HUDEP-2 (cell line): ENCODE results near the gene RIPOR3.

Source experiments
- DNase-seq, 76 experiments: peaks; one replicate each; lab custom pipeline; 2025; ENCODE audit not compliant: unreplicated experiment in 76 of 76; lab: John Stamatoyannopoulos, UW

The RIPOR3 gene, protein sequence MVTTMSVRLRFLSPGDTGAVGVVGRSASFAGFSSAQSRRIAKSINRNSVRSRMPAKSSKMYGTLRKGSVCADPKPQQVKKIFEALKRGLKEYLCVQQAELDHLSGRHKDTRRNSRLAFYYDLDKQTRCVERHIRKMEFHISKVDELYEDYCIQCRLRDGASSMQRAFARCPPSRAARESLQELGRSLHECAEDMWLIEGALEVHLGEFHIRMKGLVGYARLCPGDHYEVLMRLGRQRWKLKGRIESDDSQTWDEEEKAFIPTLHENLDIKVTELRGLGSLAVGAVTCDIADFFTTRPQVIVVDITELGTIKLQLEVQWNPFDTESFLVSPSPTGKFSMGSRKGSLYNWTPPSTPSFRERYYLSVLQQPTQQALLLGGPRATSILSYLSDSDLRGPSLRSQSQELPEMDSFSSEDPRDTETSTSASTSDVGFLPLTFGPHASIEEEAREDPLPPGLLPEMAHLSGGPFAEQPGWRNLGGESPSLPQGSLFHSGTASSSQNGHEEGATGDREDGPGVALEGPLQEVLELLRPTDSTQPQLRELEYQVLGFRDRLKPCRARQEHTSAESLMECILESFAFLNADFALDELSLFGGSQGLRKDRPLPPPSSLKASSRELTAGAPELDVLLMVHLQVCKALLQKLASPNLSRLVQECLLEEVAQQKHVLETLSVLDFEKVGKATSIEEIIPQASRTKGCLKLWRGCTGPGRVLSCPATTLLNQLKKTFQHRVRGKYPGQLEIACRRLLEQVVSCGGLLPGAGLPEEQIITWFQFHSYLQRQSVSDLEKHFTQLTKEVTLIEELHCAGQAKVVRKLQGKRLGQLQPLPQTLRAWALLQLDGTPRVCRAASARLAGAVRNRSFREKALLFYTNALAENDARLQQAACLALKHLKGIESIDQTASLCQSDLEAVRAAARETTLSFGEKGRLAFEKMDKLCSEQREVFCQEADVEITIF

DNA sequence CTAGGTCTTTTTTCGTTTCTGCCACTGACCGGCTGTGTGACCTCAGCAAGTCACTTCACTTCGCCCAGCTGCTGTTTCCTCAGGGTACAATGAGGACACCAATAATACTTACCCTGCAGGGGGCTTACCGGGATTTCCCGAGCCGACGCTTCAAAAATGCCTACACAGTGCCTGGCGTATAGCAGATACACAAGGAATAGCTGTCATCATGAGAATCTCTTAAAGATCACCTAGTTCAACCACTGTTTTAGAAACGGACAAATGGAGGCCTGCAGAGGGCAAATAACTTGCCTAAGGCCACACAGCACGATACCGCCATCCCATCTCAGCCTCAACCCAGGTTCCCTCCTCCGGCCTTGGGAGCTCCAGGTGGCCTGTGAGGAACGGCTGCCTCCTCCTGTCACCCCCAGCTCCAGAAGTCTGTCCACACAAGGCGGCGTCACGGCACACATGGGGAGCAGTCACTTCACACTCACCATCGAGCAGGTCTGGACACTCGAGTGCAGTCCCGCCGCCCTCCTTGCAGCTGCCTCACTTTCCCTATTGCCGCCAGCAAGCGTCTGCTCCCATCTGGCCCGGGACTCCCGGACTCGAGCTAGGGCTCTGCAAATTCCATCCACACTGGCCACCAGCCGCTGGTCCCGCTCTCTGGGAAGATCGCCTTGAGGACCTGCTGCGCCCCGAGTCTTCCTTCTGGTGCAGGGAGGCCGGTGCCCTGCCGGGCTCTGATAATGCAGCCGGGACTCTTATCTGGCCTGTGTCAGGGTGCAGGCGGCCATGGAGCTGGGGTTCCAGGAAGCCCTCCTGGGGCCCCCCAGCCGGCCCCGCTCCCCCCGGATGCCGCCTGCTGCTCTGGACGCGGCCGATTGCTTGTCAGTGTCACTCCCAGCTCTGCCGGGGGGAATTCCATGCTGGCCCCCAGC, at the start of gene RIPOR3:
Gene RIPOR3 (minus strand): TSS at position 893 of the 923 bp plus-strand sequence. CDS start 414 bp downstream, at position 479.
- peak in 73 of 76 experiments; percentile 29 to 94 (median 76) for DNase-seq

DNA sequence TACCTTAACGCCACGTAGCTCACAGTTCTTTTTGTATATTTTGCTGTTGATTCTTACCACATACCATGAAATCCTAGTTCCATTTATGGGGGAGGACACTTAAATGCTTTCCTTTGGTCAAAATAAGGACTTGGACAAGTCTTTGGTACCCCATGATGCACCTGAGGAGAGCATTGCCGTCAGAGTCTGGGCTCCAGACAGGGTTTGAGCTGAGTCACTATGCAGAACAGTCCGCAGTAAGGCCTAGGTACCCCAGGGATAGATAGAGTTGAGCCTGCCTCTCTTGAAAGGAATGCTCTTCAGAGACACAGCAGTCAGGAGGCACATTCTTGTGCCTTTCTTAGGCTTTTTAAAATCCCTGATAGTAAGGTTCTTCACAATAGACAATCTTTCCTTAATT, 46.0 kb upstream of the RIPOR3 start:
- no peak for DNase-seq

DNA sequence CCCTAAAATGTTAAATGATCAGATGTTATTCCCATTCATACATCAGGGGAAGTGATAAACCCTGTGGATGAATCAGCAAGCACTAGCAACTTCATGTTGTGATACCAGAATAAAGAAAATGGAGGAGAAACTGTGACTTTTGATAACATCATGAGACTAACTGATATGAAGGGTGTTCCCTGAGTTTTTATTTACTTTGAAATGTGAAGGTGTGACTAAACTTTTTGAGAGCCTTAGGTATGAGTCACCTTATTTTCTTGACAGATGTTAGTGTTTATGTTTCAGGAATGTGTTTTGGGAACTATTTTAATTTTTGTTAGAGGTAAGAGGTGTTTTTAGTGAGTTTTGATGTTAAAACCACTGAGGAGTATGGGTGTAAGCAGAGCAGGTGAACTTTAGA, 44.5 kb upstream of the RIPOR3 start:
- peak in 2 of 76 experiments; percentile 8 to 20 for DNase-seq

DNA sequence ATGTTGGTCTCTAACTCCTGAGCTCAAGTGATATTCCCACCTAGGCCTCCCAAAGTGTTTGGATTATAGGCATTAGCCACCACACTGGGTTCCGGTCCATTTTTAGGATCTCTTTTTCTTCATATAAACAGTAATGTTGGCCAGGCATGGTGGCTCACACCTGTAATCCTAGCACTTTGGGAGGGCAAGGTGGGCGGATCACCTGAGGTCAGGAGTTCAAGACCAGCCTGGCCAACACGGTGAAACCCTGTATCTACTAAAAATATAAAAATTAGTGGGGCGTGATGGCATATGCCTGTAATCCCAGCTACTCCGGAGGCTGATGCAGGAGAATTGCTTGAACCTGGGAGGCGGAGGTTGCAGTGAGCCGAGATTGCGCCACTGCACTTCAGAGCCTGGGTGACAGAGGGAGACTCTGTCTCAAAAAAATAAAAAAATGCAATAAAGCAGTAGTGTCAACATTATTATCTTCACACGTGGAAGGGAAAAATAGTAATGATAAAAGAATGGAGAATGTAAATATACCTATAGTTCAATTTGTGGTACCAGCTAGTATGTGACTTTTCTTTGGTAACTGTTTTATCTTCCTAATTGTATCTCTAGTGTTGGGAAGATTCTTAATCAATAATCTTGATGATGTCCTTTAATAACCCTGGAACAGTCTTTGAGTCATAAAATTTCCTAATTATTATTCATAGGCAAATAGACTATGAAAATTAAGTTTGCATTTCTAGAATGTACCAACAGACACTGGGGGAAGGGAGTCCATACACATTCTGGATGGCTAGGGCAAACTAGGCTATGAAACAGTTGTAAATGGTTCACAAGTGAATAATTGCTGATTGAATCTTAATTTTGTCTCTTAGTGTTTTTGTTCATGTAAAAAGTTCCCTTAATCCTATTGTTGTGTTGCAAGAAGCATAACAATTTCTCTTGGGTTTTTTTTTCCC, 43.7 kb upstream of the RIPOR3 start:
- DNase-seq: no peak

- DNase-seq: no peak
Observed at GRCh38 chr20:50733644-50734349, 42.5 kb upstream of the RIPOR3 start.

GRCh38 chr20:50731930-50732690, 40.8 kb upstream of the RIPOR3 start:
- no peak for DNase-seq

GRCh38 chr20:50731055-50731929, 40.0 kb upstream of the RIPOR3 start, which contains the start of gene PARD6B:
Gene PARD6B (plus strand): TSS chr20:50731580. CDS start chr20:50731787, 207 bp downstream.
- peak in 75 of 76 experiments; percentile 49 to 99 (median 97) for DNase-seq

GRCh38 chr20:50730765-50731054, 39.4 kb upstream of the RIPOR3 start:
- DNase-seq: peak in 1 of 76 experiments; percentile 53

- no peak for DNase-seq
Observed at GRCh38 chr20:50729901-50730764, 38.8 kb upstream of the RIPOR3 start.

GRCh38 chr20:50728981-50729874, 37.9 kb upstream of the RIPOR3 start:
- no peak for DNase-seq

DNA sequence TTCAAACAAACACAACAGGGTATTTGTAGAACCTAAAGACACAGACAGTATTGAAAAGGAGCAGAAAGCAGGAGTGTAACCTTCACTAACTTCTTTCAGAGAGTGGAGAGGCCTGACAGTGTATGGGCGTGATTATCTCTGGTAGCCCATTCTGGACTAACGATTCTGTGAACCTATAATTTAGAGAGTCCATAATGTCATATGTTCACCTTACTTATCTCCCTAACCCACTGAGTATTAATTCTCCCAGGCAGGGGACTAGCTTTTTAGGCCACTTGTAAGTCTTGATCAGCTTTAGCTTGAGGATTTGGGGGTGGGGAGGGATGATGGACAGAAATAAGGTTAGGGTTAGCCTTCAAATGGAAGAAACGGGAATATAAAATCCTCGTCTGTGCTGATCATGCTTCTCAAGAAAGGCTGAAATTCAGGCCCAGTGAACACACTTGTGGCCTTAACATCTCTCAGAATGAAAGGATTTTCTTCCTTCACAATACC, 37.2 kb upstream of the RIPOR3 start:
- no peak for DNase-seq

DNA sequence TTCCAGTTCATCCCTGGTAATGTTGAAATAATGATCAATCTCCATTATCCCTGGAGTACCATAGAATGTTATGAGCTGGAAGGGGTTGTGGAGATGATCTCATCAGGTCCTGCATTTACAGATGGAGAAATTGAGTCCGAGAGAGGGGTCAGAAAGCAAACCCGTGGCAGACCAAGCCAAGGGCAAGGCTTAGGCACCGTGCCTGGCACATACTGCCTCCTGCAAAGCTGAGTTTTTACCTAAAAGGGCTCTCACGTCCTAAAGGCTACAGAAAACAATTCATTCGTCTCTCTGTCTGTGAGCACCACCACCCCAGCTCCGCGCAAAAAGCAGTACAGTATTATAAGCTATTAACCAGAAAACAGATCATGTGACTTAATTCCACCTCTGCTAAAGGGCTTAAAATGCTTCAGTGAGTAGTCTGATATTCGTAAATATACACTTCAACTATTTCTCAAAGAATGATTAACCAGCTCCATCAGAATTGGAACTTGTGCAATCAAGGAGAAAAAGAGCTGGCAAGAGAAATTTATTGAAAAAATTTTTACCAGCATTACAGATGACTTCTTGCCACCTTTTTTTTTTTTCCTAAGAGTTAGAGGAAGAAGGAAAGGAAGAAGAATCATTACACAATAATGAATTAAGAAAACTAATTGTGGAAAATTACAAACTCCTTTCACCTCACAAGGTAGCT, 36.6 kb upstream of the RIPOR3 start:
- no peak for DNase-seq

- no peak for DNase-seq
Observed at GRCh38 chr20:50726955-50727791, 35.8 kb upstream of the RIPOR3 start.

- no peak for DNase-seq
Observed at GRCh38 chr20:50725724-50726005, 34.3 kb upstream of the RIPOR3 start.
